Transverse colon (tissue), 4 donors: ENCODE results near the gene FAAH2.

ENCODE experiments used
- EP300 ChIP-seq: sonication (generic); formaldehyde crosslinking; IDR thresholded peaks from one replicate; pipeline ENCODE4 v1.6.1; 2017; ENCODE audit warnings: antibody characterized with exemption, low read depth
- POLR2A ChIP-seq: fragments of 450-650 bp; IDR thresholded peaks from one replicate; pipeline ENCODE4 v1.6.1; 2016; ENCODE audit warnings: antibody characterized with exemption, mild to moderate bottlenecking, moderate library complexity
- POLR2AphosphoS5 ChIP-seq, 3 donors: sonication (generic); formaldehyde crosslinking; IDR thresholded peaks; one replicate each; pipeline ENCODE4 v1.6.1; 2016; ENCODE audit warnings: antibody characterized with exemption in 3 of 3
- TF ChIP-seq, protein P1 (sequence below), 5 experiments: fragments of 200-600 bp in 3 of 5; fragments of 450-650 bp in 2 of 5; sonication (generic) in 3 of 5; IDR thresholded peaks; 1 replicate in 2 of 5; 2 replicates in 3 of 5; pipeline ENCODE4 v1.5.1; 2016 to 2017; ENCODE audit warnings: antibody characterized with exemption in 5 of 5, inconsistent platforms in 3 of 5, mild to moderate bottlenecking in 2 of 5, moderate library complexity in 1 of 5

DNA sequence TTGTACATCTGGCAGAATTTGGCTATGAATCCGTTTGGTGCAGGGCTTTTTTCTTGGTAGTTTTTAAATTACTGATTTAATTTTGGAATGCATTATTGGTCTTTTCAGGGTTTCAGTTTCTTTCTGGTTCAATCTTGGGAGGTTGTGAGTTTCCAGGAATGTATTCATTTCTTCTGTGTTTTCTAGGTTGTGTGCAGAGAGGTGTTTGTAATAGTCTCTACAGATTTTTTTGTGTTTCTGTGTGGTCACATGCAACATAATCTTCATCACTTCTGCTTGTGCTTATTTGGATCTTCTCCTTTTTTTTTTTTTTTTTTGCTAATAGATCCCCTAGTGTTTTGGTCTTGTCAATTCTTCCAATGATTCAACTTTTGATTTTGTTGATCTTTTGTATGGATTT, 77.6 kb downstream of the FAAH2 start:
- TF ChIP-seq, protein P1, sequence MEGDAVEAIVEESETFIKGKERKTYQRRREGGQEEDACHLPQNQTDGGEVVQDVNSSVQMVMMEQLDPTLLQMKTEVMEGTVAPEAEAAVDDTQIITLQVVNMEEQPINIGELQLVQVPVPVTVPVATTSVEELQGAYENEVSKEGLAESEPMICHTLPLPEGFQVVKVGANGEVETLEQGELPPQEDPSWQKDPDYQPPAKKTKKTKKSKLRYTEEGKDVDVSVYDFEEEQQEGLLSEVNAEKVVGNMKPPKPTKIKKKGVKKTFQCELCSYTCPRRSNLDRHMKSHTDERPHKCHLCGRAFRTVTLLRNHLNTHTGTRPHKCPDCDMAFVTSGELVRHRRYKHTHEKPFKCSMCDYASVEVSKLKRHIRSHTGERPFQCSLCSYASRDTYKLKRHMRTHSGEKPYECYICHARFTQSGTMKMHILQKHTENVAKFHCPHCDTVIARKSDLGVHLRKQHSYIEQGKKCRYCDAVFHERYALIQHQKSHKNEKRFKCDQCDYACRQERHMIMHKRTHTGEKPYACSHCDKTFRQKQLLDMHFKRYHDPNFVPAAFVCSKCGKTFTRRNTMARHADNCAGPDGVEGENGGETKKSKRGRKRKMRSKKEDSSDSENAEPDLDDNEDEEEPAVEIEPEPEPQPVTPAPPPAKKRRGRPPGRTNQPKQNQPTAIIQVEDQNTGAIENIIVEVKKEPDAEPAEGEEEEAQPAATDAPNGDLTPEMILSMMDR (IDR thresholded peaks at IDR 0.05): no peak
- no peak for TF ChIP-seq POLR2AphosphoS5 (IDR thresholded peaks at IDR 0.05)
- TF ChIP-seq POLR2A: no peak
- TF ChIP-seq EP300: no peak
